GM19468 (cell line): ENCODE results near the gene SPRR2G.
"Not testable (repeated sequence)": the region's sequence is repeated elsewhere in the genome, so short reads cannot be mapped to it uniquely, and the experiment has no call there.

Experiments
- ATAC-seq: cut with Tn5 transposase; IDR thresholded peaks from one replicate; pipeline ENCODE4 v1.9.1; 2021; ENCODE audit warnings: mild to moderate bottlenecking, moderate library complexity, moderate number of reproducible peaks; ENCODE audit not compliant: unreplicated experiment; ENCODE audit errors: extremely low read depth

Gene SPRR2G

DNA sequence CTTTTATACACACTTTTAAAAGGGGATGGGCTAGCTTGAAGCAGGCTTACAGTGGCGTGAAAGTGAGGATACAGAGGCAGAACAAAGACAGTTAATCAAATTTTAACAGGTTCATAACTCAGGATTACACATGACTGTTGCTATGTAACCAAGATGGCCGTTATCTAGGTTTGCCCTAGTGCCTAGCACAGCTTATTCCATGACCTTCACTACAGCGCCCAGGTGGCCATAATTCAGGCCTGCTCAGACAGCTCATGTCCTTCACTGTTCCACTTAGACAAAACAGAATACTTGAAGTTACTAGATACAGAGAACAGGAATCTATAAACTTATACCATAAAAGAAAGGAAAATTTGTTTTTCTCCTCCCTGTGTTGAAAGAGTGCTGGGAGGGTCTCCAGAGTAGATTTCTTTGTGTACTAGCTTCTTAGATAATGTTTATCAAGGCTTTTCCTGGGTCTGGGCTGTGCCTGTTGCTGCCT is 31.2 kb downstream of the SPRR2G start:
- no peak for ATAC-seq

DNA sequence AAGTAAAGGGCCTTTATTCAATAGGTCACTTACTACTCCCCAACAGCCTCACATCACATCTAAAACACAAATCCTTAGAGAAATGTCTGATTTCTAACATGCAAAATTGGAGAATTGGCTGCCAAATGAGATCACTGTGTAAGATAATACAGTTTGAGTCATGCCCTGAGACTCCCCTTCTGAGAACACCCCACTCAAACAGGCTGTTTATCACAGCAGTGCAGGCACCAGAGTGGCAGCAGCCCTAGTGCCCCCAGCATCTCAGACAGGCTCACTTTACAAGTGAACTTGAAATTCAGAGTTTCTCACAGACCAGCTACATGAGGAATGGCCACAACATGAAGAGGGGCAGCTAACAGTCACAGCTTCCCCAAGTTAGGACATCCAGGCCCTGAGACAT is 35.4 kb downstream of the SPRR2G start:
- not testable (repeated sequence) for ATAC-seq

DNA sequence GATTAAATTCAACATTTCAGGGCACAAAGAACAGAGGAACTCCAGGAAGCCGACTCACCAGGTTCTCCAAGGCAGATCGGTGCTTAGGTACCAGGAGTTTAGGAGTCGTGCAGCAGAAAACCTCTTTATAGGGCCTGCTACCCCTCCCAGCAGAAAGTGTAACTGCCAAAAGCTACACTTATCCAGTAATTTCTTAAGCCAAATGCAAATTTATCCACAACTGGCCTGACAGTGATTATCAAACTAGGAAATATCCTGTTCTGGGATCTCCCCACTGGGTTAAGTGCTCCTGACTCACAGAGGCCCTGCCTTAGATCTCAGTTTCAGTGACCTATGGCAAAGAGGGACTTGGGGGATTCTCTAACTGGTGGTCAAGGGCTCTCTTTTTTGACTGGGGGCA is 37.3 kb downstream of the SPRR2G start, which contains the start of gene SPRR2F:
SPRR2F (minus strand) TSS at position 101 of the 400 bp plus-strand sequence. CDS start 783 bp downstream, outside the sequence.
- ATAC-seq = no peak

DNA sequence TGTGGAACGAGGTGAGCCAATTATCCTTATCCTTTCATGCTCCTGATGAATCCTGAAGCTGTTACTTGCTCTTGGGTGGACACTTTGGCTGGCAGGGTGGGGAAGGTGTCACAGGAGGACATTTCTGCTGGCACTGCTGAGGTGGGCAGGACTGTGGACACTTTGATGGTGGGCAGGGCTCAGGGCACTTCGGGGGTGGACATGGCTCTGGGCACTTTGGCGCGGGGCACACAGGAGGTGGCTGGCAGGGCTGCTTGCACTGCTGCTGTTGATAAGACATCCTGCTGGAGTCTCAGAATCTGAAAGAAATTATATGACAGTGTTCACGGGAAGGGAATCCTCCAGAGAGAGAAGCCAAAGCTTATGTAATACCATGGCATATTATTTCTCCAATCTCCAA is 38.2 kb downstream of the SPRR2G start:
- not testable (repeated sequence) for ATAC-seq

DNA sequence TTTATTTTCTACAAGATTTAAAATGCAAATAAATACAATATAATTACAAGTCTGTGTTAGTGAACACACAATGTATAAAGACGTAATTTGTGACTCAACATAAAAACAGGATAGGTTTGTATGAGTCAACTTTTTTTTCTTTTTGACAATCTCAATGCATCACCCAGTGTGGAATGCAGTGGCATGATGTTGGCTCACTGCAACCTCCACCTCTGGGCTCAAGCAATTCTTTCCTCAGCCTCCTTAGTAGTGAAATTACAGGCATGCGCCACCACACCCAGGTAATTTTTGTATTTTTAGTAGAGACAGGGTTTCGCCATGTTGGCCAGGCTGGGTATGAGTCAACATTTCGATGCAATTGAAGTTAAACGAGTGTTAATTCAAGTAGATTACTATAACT is 50.4 kb downstream of the SPRR2G start:
- ATAC-seq = no peak
